BE2C (cell line): ENCODE measurements around the gene PARP1.

Experiments used
- DNase-seq: peaks from one replicate; pipeline ENCODE4 v3.0.0-alpha.2; 2020
- H3K27me3 ChIP-seq: fragments of 250-450 bp; sonication (Bioruptor Pico); 2 replicates; pipeline ENCODE4 v1.5.1; 2020; ENCODE audit warnings: mild to moderate bottlenecking
- H3K36me3 ChIP-seq: fragments of 250-450 bp; sonication (Bioruptor Pico); 2 replicates; pipeline ENCODE4 v1.5.1; 2020; ENCODE audit warnings: mild to moderate bottlenecking
- H3K4me1 ChIP-seq: fragments of 250-450 bp; sonication (Bioruptor Pico); 2 replicates; pipeline ENCODE4 v1.5.1; 2020
- H3K4me3 ChIP-seq: 2 replicates; pipeline ENCODE4 v1.5.1; 2011; ENCODE audit warnings: low read depth, low read length
- H3K9me3 ChIP-seq: fragments of 250-450 bp; sonication (Bioruptor Pico); 2 replicates; pipeline ENCODE4 v1.5.1; 2020
- TF ChIP-seq, protein P1 (sequence below): IDR thresholded peaks from 2 replicates; pipeline ENCODE4 v1.5.1; 2012; ENCODE audit warnings: mild to moderate bottlenecking, low read depth, low read length

The PARP1 gene

GRCh38 chr1:226443033-226443432 lies 35.1 kb upstream of the PARP1 start:
- Histone ChIP-seq H3K4me1 (no peaks in the 10 kb centered on the region), H3K27me3 (peaks cover 11% of the 10 kb centered on the region), H3K9me3 (no peaks in the 10 kb centered on the region), H3K36me3 (no peaks in the 10 kb centered on the region), H3K4me3 (no peak overlapping the region)
- DNase-seq = no peak
- TF ChIP-seq, protein P1, sequence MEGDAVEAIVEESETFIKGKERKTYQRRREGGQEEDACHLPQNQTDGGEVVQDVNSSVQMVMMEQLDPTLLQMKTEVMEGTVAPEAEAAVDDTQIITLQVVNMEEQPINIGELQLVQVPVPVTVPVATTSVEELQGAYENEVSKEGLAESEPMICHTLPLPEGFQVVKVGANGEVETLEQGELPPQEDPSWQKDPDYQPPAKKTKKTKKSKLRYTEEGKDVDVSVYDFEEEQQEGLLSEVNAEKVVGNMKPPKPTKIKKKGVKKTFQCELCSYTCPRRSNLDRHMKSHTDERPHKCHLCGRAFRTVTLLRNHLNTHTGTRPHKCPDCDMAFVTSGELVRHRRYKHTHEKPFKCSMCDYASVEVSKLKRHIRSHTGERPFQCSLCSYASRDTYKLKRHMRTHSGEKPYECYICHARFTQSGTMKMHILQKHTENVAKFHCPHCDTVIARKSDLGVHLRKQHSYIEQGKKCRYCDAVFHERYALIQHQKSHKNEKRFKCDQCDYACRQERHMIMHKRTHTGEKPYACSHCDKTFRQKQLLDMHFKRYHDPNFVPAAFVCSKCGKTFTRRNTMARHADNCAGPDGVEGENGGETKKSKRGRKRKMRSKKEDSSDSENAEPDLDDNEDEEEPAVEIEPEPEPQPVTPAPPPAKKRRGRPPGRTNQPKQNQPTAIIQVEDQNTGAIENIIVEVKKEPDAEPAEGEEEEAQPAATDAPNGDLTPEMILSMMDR = no peak

- TF ChIP-seq, protein P1 = no peak
- no peaks in the 10 kb centered on the region for H3K4me1 ChIP-seq
- H3K4me3 ChIP-seq = no peak overlapping the region
- no peak for DNase-seq
- H3K9me3 ChIP-seq = no peaks in the 10 kb centered on the region
- H3K27me3 ChIP-seq = peaks cover 11% of the 10 kb centered on the region
- H3K36me3 ChIP-seq = no peaks in the 10 kb centered on the region
These were observed 33.7 kb upstream of the PARP1 start for GRCh38 chr1:226441629-226442028.

GRCh38 chr1:226440512-226440911 lies 32.6 kb upstream of the PARP1 start:
- no peaks in the 10 kb centered on the region for H3K9me3 ChIP-seq
- DNase-seq = no peak
- TF ChIP-seq, protein P1 = no peak
- no peaks in the 10 kb centered on the region for H3K36me3 ChIP-seq
- H3K4me1 ChIP-seq = no peaks in the 10 kb centered on the region
- H3K4me3 ChIP-seq = no peak overlapping the region
- H3K27me3 ChIP-seq = peaks cover 11% of the 10 kb centered on the region

GRCh38 chr1:226438007-226438406 lies 30.1 kb upstream of the PARP1 start:
- Histone ChIP-seq H3K4me1 (no peaks in the 10 kb centered on the region), H3K36me3 (no peaks in the 10 kb centered on the region), H3K27me3 (peaks cover 1% of the 10 kb centered on the region; the same call in 1 of the 2 replicates), H3K4me3 (no peak overlapping the region), H3K9me3 (no peaks in the 10 kb centered on the region)
- DNase-seq = no peak
- TF ChIP-seq, protein P1 = peak; percentile 41

- Histone ChIP-seq H3K4me1 (no peaks in the 10 kb centered on the region), H3K27me3 (no peaks in the 10 kb centered on the region; the same call in 1 of the 2 replicates), H3K36me3 (no peaks in the 10 kb centered on the region), H3K4me3 (no peak overlapping the region), H3K9me3 (no peaks in the 10 kb centered on the region)
- no peak for DNase-seq
- TF ChIP-seq, protein P1 = no peak
These were observed 29.1 kb upstream of the PARP1 start for GRCh38 chr1:226436855-226437491.

- Histone ChIP-seq H3K4me1 (no peaks in the 10 kb centered on the region), H3K9me3 (no peaks in the 10 kb centered on the region), H3K36me3 (no peaks in the 10 kb centered on the region), H3K4me3 (no peak overlapping the region), H3K27me3 (no peaks in the 10 kb centered on the region; the same call in 1 of the 2 replicates)
- TF ChIP-seq, protein P1 = no peak
- no peak for DNase-seq
These were observed 28.6 kb upstream of the PARP1 start for GRCh38 chr1:226436472-226436854.
